A549 treated with GW870086 at 1 μM for 4 hours (cell line): Measurements from ENCODE around the gene CSN1S1. TPM values are rescaled to one million over a fixed set of nuclear protein-coding genes. Genes with fewer than 3 reads are reported as not detected.

ENCODE experiments used
- total RNA-seq: library from RNA; stranded (reverse); fragments of 200-300 nt; extraction: Qiagen RNA extraction; gene quantifications from 5 replicates; pipeline ENCODE4 v1.2.3, GENCODE V29; 2022; ENCODE audit warnings: low read depth

Gene CSN1S1
- not detected in 5 replicates for total RNA-seq

GRCh38 chr4:69930768-69931167 lies at the start of gene CSN1S1:
TSS of gene CSN1S1 (plus strand) at chr4:69931068. CDS start at chr4:69932556, 1,488 bp downstream.

GRCh38 chr4:69965628-69966027 lies 34.8 kb downstream of the CSN1S1 start, which contains the start of gene CSN2:
TSS of gene CSN2 (minus strand) at chr4:69965728. CDS start at chr4:69960995, 4,733 bp downstream.

GRCh38 chr4:69995526-69996016 lies 64.7 kb downstream of the CSN1S1 start, which contains the start of gene STATH:
TSS of gene STATH (plus strand) at chr4:69995966. CDS start at chr4:69998438, 2,472 bp downstream.

Other genes with a start within 250 kb of the CSN1S1 start
- gene SULT1B1, start 170.4 kb upstream of the CSN1S1 start, total RNA-seq: 0.02 TPM in 2 of 5 replicates, not detected in the others
- not detected in 5 replicates for gene SULT1E1, start 70.9 kb upstream of the CSN1S1 start, total RNA-seq
- not detected in 5 replicates for gene CSN2, start 34.7 kb downstream of the CSN1S1 start, total RNA-seq
- gene STATH, start 64.9 kb downstream of the CSN1S1 start, total RNA-seq: not detected in 5 replicates
- gene HTN3, start 97.4 kb downstream of the CSN1S1 start, total RNA-seq: not detected in 5 replicates
- not detected in 5 replicates for gene HTN1, start 119.4 kb downstream of the CSN1S1 start, total RNA-seq
- gene PRR27, start 223.2 kb downstream of the CSN1S1 start, total RNA-seq: not detected in 5 replicates